ENCODE measurements around the gene LRRC27. TPM values are rescaled to one million over a fixed set of nuclear protein-coding genes. Genes with fewer than 3 reads are reported as not detected.
A peak's percentile ranks its signal among the peaks of the same experiment; 100 is the strongest.

Gene LRRC27
- total and polyA plus RNA-seq, 12 donors: 6.5 to 17.6 (median 9.9) TPM

- peak within 1 kb of the TSS in 4 of 5 donors; percentile 71 to 84 (median 76) for H3K27ac ChIP-seq
- intact Hi-C loops (cut with DNase I): no loop called here
Observed at GRCh38 chr10:132307823-132308586, 24.0 kb upstream of the LRRC27 start, which contains the start of gene STK32C. TSS of gene STK32C (minus strand) at chr10:132307950. CDS start at chr10:132307833, 117 bp downstream.

GRCh38 chr10:132308587-132309470, 23.2 kb upstream of the LRRC27 start:
- Histone ChIP-seq H3K36me3 (replicated peaks in 1 of 2) (no peaks in the 10 kb centered on the region), H3K4me1 (replicated peaks in 1 of 2) (peaks cover 6 to 19% of the 10 kb centered on the region in 2 donors), H3K27ac (peak overlapping the region in 4 of 5 donors; percentile 71 to 84 (median 76)), H3K4me3 (peak overlapping the region in 3 of 4 donors; percentile 40 to 84 (median 81)), H3K27me3 (no peaks in the 10 kb centered on the region), H3K9me3 (replicated peaks in 1 of 3) (no peaks in the 10 kb centered on the region)
- TF ChIP-seq POLR2A (IDR thresholded peaks at IDR 0.05) (no peak), CTCF (IDR thresholded peaks at IDR 0.05) (no peak)
- intact Hi-C loops (cut with DNase I): no loop called here
- DNase-seq: peak in 5 of 7 donors; percentile 30 to 59 (median 41)
- WGBS, 4 donors: 19 to 51% (median 34%) methylated on average over 12 to 61 of the region's 61 CpGs

More at GRCh38 chr10:132307823-132308586, 24.0 kb upstream of the LRRC27 start, which contains the start of gene STK32C:
- Histone ChIP-seq H3K36me3 (replicated peaks in 1 of 2) (no peaks in the 10 kb centered on the region), H3K9me3 (replicated peaks in 1 of 3) (no peaks in the 10 kb centered on the region), H3K4me1 (replicated peaks in 1 of 2) (peaks cover 6 to 19% of the 10 kb centered on the region in 2 donors), H3K4me3 (peak within 1 kb of the TSS; percentile 15 to 84 (median 60)), H3K27me3 (no peaks in the 10 kb centered on the region)
- TF ChIP-seq POLR2A (IDR thresholded peaks at IDR 0.05) (peak; percentile 13 to 45), CTCF (IDR thresholded peaks at IDR 0.05) (no peak)
- WGBS, 4 donors: 0 to 1% (median 0%) methylated on average over 10 to 84 of the region's 84 CpGs; no CpG with 5 or more reads in 1 of the 4 donors
- peak; percentile 90 to 95 (median 93) for DNase-seq

GRCh38 chr10:132309471-132309865, 22.5 kb upstream of the LRRC27 start:
- Histone ChIP-seq H3K36me3 (replicated peaks in 1 of 2) (no peaks in the 10 kb centered on the region), H3K4me3 (no peak overlapping the region), H3K9me3 (replicated peaks in 1 of 3) (no peaks in the 10 kb centered on the region), H3K4me1 (replicated peaks in 1 of 2) (peaks cover 6 to 19% of the 10 kb centered on the region in 2 donors), H3K27ac (no peak overlapping the region), H3K27me3 (no peaks in the 10 kb centered on the region)
- WGBS, 4 donors: 83 to 86% (median 84%) methylated on average over 12 of the region's 12 CpGs
- TF ChIP-seq POLR2A (IDR thresholded peaks at IDR 0.05): no peak
- no peak for TF ChIP-seq CTCF (IDR thresholded peaks at IDR 0.05)
- intact Hi-C loops (cut with DNase I): no loop called here
- peak in 2 of 7 donors; percentile 16 to 50 for DNase-seq

Measured in adrenal gland (tissue), 12 donors.